Ammon's horn (tissue), 1 donor: ENCODE results near the gene NAA35.

Experiments
- DNase-seq: peaks from one replicate; pipeline ENCODE4 v3.0.0-alpha.2; 2016; ENCODE audit warnings: low spot score

Gene NAA35

GRCh38 chr9:86062845-86063693 lies 122.1 kb downstream of the NAA35 start:
- DNase-seq = no peak

GRCh38 chr9:86064220-86064619 lies 123.3 kb downstream of the NAA35 start:
- no peak for DNase-seq

- DNase-seq = no peak
Observed at GRCh38 chr9:86069206-86069869, 128.4 kb downstream of the NAA35 start.
